CD4-positive, alpha-beta memory T cell (primary cell): ENCODE measurements around the gene CAPN14. TPM values are rescaled to one million over a fixed set of nuclear protein-coding genes. Genes with fewer than 3 reads are reported as not detected.

Experiments
- CTCF ChIA-PET: fragments of 350-600 bp; sonication (Branson Sonifier 250); formaldehyde crosslinking; loops from one replicate; lab custom pipeline; 2021; ENCODE audit warnings: inconsistent platforms; ENCODE audit not compliant: partially characterized antibody; lab: Charles Lee
- POLR2A ChIA-PET: fragments of 350-600 bp; sonication (Branson Sonifier 250); formaldehyde crosslinking; loops from one replicate; lab custom pipeline; 2021; ENCODE audit not compliant: partially characterized antibody; lab: Charles Lee
- DNase-seq, 5 donors: peaks; one replicate each; pipeline versions ENCODE4 v3.0.0 to v3.0.0-alpha.2; 2020 to 2022; ENCODE audit warnings: mixed read lengths in 1 of 5
- H3K27ac ChIP-seq: one replicate; pipeline ENCODE4 v1.7.0; 2013; ENCODE audit warnings: low read depth, low read length
- H3K27me3 ChIP-seq: 2 replicates; pipeline ENCODE4 v1.7.0; 2013; ENCODE audit warnings: mild to moderate bottlenecking, low read length, moderate library complexity; ENCODE audit not compliant: insufficient read depth
- H3K36me3 ChIP-seq: 2 replicates; pipeline ENCODE4 v1.7.0; 2013; ENCODE audit warnings: mild to moderate bottlenecking, low read length, moderate library complexity; ENCODE audit not compliant: insufficient read depth
- H3K4me1 ChIP-seq: 2 replicates; pipeline ENCODE4 v1.7.0; 2013; ENCODE audit warnings: mild to moderate bottlenecking, low read length, moderate library complexity; ENCODE audit not compliant: insufficient read depth
- H3K4me3 ChIP-seq, 2 donors: one replicate each; pipeline ENCODE4 v1.7.0; 2013; ENCODE audit warnings: low read length in 2 of 2, mild to moderate bottlenecking in 1 of 2
- H3K9me3 ChIP-seq, 2 donors: one replicate each; pipeline ENCODE4 v1.7.0; 2013; ENCODE audit warnings: low read length in 2 of 2, control low read depth in 1 of 2; ENCODE audit not compliant: control insufficient read depth in 1 of 2
- H3K27ac Mint-ChIP-seq, 7 donors: one replicate each; pipeline ENCODE4 v1.8.0; 2020 to 2021; ENCODE audit warnings: mixed read lengths in 7 of 7, mild to moderate bottlenecking in 6 of 7, inconsistent platforms in 3 of 7, moderate library complexity in 3 of 7
- H3K27me3 Mint-ChIP-seq, 2 donors: one replicate each; pipeline ENCODE4 v1.8.0; 2020 to 2021; ENCODE audit warnings: mixed read lengths in 2 of 2
- H3K36me3 Mint-ChIP-seq, 2 donors: one replicate each; pipeline ENCODE4 v1.8.0; 2020 to 2021; ENCODE audit warnings: mixed read lengths in 2 of 2, inconsistent platforms in 1 of 2, mild to moderate bottlenecking in 1 of 2
- H3K4me1 Mint-ChIP-seq, 4 donors: one replicate each; pipeline ENCODE4 v1.8.0; 2020 to 2021; ENCODE audit warnings: mixed read lengths in 4 of 4, mild to moderate bottlenecking in 1 of 4
- H3K4me3 Mint-ChIP-seq, 8 donors: one replicate each; pipeline ENCODE4 v1.8.0; 2020 to 2021; ENCODE audit warnings: mixed read lengths in 8 of 8, mild to moderate bottlenecking in 7 of 8, moderate library complexity in 6 of 8, inconsistent platforms in 3 of 8
- H3K9me3 Mint-ChIP-seq, 8 donors: one replicate each; pipeline ENCODE4 v1.8.0; 2020 to 2021; ENCODE audit warnings: mixed read lengths in 8 of 8, mild to moderate bottlenecking in 5 of 8, inconsistent platforms in 3 of 8, moderate library complexity in 1 of 8
- intact Hi-C: fragments of 100-400 bp; cut with micrococcal nuclease; formaldehyde crosslinking; loops from one replicate; pipeline ENCODE4 v1.15.1; 2023
- polyA plus RNA-seq, 2 donors: library from polyadenylated mRNA; unstranded; fragments of 300-500 nt; fragmentation: Illumina TruSeq; gene quantifications; one replicate each; pipeline ENCODE4 v1.2.3, GENCODE V29; 2021
- total RNA-seq, 2 experiments: library from RNA; stranded (reverse); gene quantifications; one replicate each; pipeline ENCODE4 v1.2.3, GENCODE V29; 2021

The CAPN14 gene
- total and polyA plus RNA-seq, 4 experiments from 2014 or later, result 0.16 to 0.61 (median 0.44) TPM

- Mint-ChIP-seq H3K4me3 (peak overlapping the region in 1 of 8 donors; percentile 18), H3K9me3 (peaks cover 0 to 3% (median 0%) of the 10 kb centered on the region in 8 donors), H3K27ac (no peak overlapping the region)
Observed at GRCh38 chr2:31136000-31136399, 81.3 kb downstream of the CAPN14 start.

DNA sequence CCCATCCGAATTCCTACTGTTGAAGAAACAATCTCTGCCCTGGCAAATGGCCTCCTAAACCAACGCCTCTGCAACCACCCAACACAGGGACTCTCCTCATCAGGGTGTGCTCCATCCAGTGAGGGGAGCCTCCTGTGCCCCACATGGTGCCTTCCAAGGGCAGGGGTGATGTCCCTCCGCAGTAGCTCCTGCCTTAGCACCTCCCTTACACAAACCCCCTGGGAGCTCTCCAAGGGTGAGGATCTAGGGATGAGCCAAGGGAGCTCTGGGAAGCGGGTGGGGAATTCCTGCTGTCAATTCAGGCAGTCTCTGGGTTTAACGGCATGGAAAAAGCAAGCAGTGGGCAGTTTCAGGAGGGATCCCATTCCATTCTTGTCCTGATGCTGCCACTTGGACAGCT lies 82.8 kb downstream of the CAPN14 start:
- Mint-ChIP-seq H3K9me3 (peaks cover 0 to 3% (median 0%) of the 10 kb centered on the region in 8 donors), H3K4me1 (peaks cover 6 to 11% (median 8%) of the 10 kb centered on the region in 4 donors), H3K27me3 (peaks cover 37 to 47% of the 10 kb centered on the region in 2 donors), H3K27ac (no peak overlapping the region), H3K4me3 (no peak overlapping the region), H3K36me3 (no peaks in the 10 kb centered on the region)
- Histone ChIP-seq H3K4me3 (no peak overlapping the region), H3K4me1 (peaks cover 15% of the 10 kb centered on the region), H3K27ac (no peak overlapping the region), H3K9me3 (no peaks in the 10 kb centered on the region), H3K27me3 (peaks cover 22% of the 10 kb centered on the region), H3K36me3 (no peaks in the 10 kb centered on the region)
- no peak for DNase-seq
- POLR2A ChIA-PET, result no interaction called here
- CTCF ChIA-PET, result no interaction called here
- intact Hi-C loops, result no loop called here

More at GRCh38 chr2:31136000-31136399, 81.3 kb downstream of the CAPN14 start:
- H3K4me1 ChIP-seq, result peaks cover 15% of the 10 kb centered on the region
- ChIA-PET POLR2A (no interaction called here), CTCF (no interaction called here)
- H3K27me3 ChIP-seq, result peaks cover 22% of the 10 kb centered on the region
- Mint-ChIP-seq H3K36me3 (no peaks in the 10 kb centered on the region), H3K27me3 (peaks cover 36 to 50% of the 10 kb centered on the region in 2 donors), H3K4me1 (peaks cover 6 to 11% (median 8%) of the 10 kb centered on the region in 4 donors)
- no peaks in the 10 kb centered on the region for H3K9me3 ChIP-seq
- DNase-seq, result no peak
- intact Hi-C loops, result no loop called here
- H3K4me3 ChIP-seq, result no peak overlapping the region
- H3K36me3 ChIP-seq, result no peaks in the 10 kb centered on the region
- H3K27ac ChIP-seq, result no peak overlapping the region

DNA sequence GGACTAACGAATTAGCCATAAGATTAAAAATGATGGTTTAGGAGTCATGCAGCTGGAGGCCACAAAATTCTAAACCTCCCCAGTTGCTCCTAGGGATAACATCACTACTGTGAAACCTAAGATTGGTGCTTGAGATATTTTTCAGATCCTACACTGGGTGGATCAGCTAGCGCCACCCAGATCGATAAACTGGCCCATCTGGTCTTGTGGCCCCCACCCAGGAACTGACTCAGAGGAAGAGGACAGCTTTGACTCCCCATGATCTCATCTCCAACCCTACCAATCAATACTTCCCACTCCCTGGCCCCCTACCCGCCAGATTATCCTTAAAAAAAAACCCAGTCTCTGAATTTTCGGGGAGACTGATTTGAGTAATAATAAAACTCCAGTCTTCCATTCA lies 84.5 kb downstream of the CAPN14 start:
- intact Hi-C loops, result no loop called here
- DNase-seq, result no peak

DNA sequence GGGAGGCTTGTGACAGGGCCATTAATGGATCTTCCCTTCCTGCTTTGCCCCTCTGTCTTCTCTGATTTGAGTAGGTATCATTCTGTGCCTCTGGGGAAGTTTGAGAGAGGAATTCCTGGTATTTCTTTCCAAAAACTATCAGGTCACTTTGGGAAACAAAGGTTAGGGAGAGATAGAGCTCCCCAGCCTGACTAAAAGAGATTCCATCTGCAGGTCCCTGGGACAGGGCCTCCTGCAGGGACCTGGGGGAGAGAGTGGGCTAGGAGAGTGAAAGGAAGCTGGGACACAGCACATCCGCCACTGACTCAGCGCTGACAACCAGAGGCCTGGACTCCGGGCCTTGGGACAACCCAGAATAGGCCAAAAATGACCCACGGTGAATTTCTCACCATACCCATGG lies 85.4 kb downstream of the CAPN14 start:
- Histone ChIP-seq H3K27me3 (peaks cover 27% of the 10 kb centered on the region), H3K4me3 (no peak overlapping the region), H3K36me3 (no peaks in the 10 kb centered on the region), H3K27ac (no peak overlapping the region), H3K9me3 (no peaks in the 10 kb centered on the region), H3K4me1 (peaks cover 5% of the 10 kb centered on the region)
- peaks cover 4 to 7% (median 5%) of the 10 kb centered on the region in 4 donors for H3K4me1 Mint-ChIP-seq
- no peak overlapping the region for H3K4me3 Mint-ChIP-seq
- peaks cover 0 to 2% (median 0%) of the 10 kb centered on the region in 8 donors for H3K9me3 Mint-ChIP-seq
- peaks cover 35 to 43% of the 10 kb centered on the region in 2 donors for H3K27me3 Mint-ChIP-seq
- DNase-seq, result no peak
- ChIA-PET POLR2A (no interaction called here), CTCF (no interaction called here)
- H3K27ac Mint-ChIP-seq, result no peak overlapping the region
- no peaks in the 10 kb centered on the region for H3K36me3 Mint-ChIP-seq
- intact Hi-C loops, result no loop called here

More for the DNA sequence above, 84.5 kb downstream of the CAPN14 start:
- Mint-ChIP-seq H3K36me3 (no peaks in the 10 kb centered on the region), H3K4me1 (peaks cover 6 to 11% (median 8%) of the 10 kb centered on the region in 4 donors), H3K9me3 (peaks cover 0 to 3% (median 0%) of the 10 kb centered on the region in 8 donors), H3K4me3 (no peak overlapping the region), H3K27ac (no peak overlapping the region), H3K27me3 (peaks cover 38 to 42% of the 10 kb centered on the region in 2 donors)
- Histone ChIP-seq H3K4me3 (no peak overlapping the region), H3K36me3 (no peaks in the 10 kb centered on the region), H3K4me1 (peaks cover 13% of the 10 kb centered on the region), H3K9me3 (no peaks in the 10 kb centered on the region), H3K27ac (no peak overlapping the region), H3K27me3 (peaks cover 28% of the 10 kb centered on the region)
- POLR2A ChIA-PET, result no interaction called here
- CTCF ChIA-PET, result no interaction called here

DNA sequence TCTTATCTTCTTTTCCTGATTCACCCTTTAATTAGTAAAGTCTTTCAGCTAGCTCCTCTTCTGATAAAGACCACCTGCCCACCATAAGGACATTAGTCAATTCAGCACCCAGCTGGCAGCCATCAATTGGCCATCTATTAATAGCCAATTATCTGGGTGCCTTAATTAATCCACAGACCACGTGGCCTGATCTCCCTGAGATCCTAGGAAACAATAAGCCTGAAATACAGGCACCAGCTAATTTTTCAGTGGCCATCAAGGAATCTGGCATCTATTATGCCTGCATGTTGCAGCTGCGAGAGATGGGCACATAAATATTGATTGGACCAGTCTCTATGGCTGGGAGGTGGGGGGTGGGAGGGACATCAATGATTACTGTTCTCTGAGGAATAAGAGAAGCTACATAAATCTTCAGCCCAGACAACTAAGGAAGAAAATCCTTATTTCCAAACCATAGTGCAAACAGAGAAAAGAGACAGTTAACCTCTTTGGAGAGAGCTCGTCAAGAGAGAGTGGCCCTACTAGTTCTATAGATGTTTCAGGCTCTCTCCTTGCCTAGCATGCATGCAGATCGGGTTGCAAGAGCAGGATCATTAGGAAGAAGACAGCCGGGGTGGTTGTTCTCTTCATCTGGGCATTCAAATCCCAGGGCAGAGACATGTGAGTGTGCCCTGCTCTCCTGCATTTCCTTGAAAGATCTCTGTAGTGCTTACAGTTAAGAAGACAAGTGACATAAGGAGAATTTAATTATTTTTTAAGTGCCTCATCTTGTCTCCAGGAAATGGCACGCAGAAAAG lies 87.7 kb downstream of the CAPN14 start:
- peaks cover 17 to 27% of the 10 kb centered on the region in 2 donors for H3K27me3 Mint-ChIP-seq
- DNase-seq, result no peak
- H3K27ac Mint-ChIP-seq, result no peak overlapping the region
- H3K4me3 Mint-ChIP-seq, result no peak overlapping the region
- Histone ChIP-seq H3K27me3 (peaks cover 8% of the 10 kb centered on the region), H3K27ac (no peak overlapping the region), H3K9me3 (no peaks in the 10 kb centered on the region), H3K4me3 (no peak overlapping the region), H3K36me3 (no peaks in the 10 kb centered on the region), H3K4me1 (no peaks in the 10 kb centered on the region)
- H3K9me3 Mint-ChIP-seq, result no peaks in the 10 kb centered on the region
- intact Hi-C loops, result no loop called here
- ChIA-PET CTCF (no interaction called here), POLR2A (no interaction called here)
- no peaks in the 10 kb centered on the region for H3K36me3 Mint-ChIP-seq
- H3K4me1 Mint-ChIP-seq, result no peaks in the 10 kb centered on the region

DNA sequence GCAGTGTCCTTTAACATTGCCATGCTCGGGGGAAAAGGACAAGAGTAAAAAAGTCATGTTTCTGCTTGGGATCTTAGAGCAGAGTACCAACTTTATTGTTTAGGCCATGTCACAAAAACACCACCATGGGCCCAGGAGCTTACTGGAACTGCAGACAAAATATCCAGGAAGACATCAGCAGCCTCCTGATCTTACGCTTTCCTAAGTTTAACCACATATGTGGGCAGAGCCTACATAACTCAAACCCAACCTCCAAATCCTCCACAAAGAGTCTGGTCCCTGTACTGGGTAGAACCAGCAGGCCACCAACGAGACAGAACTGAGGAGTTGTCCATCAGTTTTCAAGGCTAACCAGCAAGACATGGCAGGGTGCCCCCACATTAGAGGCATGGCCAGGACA lies 89.4 kb downstream of the CAPN14 start:
- no peaks in the 10 kb centered on the region for H3K9me3 ChIP-seq
- intact Hi-C loops, result no loop called here
- Mint-ChIP-seq H3K9me3 (no peaks in the 10 kb centered on the region), H3K4me3 (no peak overlapping the region), H3K4me1 (no peaks in the 10 kb centered on the region), H3K27ac (no peak overlapping the region), H3K27me3 (peaks cover 11 to 18% of the 10 kb centered on the region in 2 donors), H3K36me3 (no peaks in the 10 kb centered on the region)
- ChIA-PET CTCF (no interaction called here), POLR2A (no interaction called here)
- peaks cover 6% of the 10 kb centered on the region for H3K27me3 ChIP-seq
- H3K27ac ChIP-seq, result no peak overlapping the region
- H3K4me1 ChIP-seq, result no peaks in the 10 kb centered on the region
- no peak for DNase-seq
- no peaks in the 10 kb centered on the region for H3K36me3 ChIP-seq
- H3K4me3 ChIP-seq, result no peak overlapping the region

DNA sequence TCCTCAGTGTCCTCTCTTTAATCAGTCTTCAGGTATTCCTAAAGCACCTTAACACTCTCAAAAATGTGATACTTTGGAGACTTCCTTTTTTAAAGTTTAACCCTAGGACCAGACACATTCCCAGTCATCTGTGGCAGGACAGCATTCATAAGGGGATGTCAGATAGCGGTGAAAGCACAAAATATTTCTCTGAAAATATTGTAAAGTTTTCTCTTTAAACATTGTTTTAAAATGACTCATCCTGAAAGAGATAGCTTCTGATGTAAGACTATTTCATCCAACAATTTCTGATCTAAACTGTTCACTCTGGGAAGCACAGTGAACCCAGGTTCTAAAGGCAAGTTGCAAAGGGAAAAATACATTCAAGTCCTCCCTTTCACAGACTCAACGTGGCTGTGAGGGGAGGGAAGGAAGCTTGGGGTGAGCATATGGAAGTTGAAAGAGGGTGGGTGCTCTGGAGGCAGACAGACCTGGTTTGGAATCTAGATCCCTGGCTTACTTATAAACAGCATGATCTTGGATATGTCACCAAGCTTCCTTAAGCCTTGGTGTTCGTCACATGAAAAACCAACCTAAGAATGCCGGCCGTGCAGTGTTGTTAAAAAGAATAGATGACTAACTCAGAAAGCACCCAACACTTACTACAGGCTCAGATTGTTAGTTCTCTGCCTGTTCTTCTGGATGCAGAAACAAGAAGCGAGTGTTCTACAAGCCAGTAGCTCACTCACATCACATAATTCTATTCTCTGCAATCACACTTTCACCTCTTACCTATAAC lies 91.2 kb downstream of the CAPN14 start:
- Histone ChIP-seq H3K27me3 (peaks cover 6% of the 10 kb centered on the region), H3K4me3 (no peak overlapping the region), H3K4me1 (no peaks in the 10 kb centered on the region), H3K36me3 (no peaks in the 10 kb centered on the region), H3K9me3 (no peaks in the 10 kb centered on the region), H3K27ac (no peak overlapping the region)
- intact Hi-C loops, result no loop called here
- CTCF ChIA-PET, result no interaction called here
- POLR2A ChIA-PET, result no interaction called here
- Mint-ChIP-seq H3K4me1 (no peaks in the 10 kb centered on the region), H3K27ac (no peak overlapping the region), H3K4me3 (no peak overlapping the region), H3K27me3 (peaks cover 10 to 21% of the 10 kb centered on the region in 2 donors), H3K36me3 (no peaks in the 10 kb centered on the region), H3K9me3 (no peaks in the 10 kb centered on the region)
- no peak for DNase-seq
